Muscle of arm (tissue), 12 donors: ENCODE results near the gene NENF. TPM values are rescaled to one million over a fixed set of nuclear protein-coding genes. Genes with fewer than 3 reads are reported as not detected.
A peak's percentile ranks its signal among the peaks of the same experiment; 100 is the strongest.
"Not testable (repeated sequence)": the region's sequence is repeated elsewhere in the genome, so short reads cannot be mapped to it uniquely, and the experiment has no call there.

Experiments
- DNase-seq: peaks from one replicate; pipeline ENCODE4 v3.0.0-alpha.2; 2013
- polyA plus RNA-seq, 12 donors: library from polyadenylated mRNA; unstranded; fragments of 120-200 nt; gene quantifications; one replicate each; pipeline ENCODE4 v1.2.1, GENCODE V29; 2013; ENCODE audit not compliant: insufficient read length in 12 of 12

NENF gene
- polyA plus RNA-seq, 12 donors: 45.5 to 94.0 (median 76.7) TPM; not detected in 1

- no peak for DNase-seq
These were observed 22.7 kb downstream of the NENF start for GRCh38 chr1:212455401-212455800.

- peak; percentile 89 for DNase-seq
These were observed 23.2 kb downstream of the NENF start for GRCh38 chr1:212455803-212456528.

GRCh38 chr1:212457740-212458338 lies 25.1 kb downstream of the NENF start:
- DNase-seq: no peak

- no peak for DNase-seq
These were observed 26.1 kb downstream of the NENF start for GRCh38 chr1:212458817-212459216.

GRCh38 chr1:212459656-212460055 lies 26.9 kb downstream of the NENF start:
- no peak for DNase-seq

GRCh38 chr1:212460376-212460775 lies 27.7 kb downstream of the NENF start:
- no peak for DNase-seq

GRCh38 chr1:212461916-212462660 lies 29.4 kb downstream of the NENF start:
- no peak for DNase-seq

GRCh38 chr1:212463565-212464285 lies 31.0 kb downstream of the NENF start:
- no peak for DNase-seq

GRCh38 chr1:212465311-212465710 lies 32.6 kb downstream of the NENF start:
- DNase-seq: no peak

GRCh38 chr1:212466437-212466836 lies 33.7 kb downstream of the NENF start:
- DNase-seq: no peak

GRCh38 chr1:212466898-212467650 lies 34.4 kb downstream of the NENF start:
- DNase-seq: no peak

GRCh38 chr1:212467843-212468482 lies 35.2 kb downstream of the NENF start:
- DNase-seq: no peak

- peak; percentile 86 for DNase-seq
These were observed 37.3 kb downstream of the NENF start for GRCh38 chr1:212470059-212470458.

- DNase-seq: no peak
These were observed 38.6 kb downstream of the NENF start for GRCh38 chr1:212471286-212471685.

- DNase-seq: no peak
These were observed 39.4 kb downstream of the NENF start for GRCh38 chr1:212471891-212472675.

- no peak for DNase-seq
These were observed 41.0 kb downstream of the NENF start for GRCh38 chr1:212473729-212474128.

- no peak for DNase-seq
These were observed 42.4 kb downstream of the NENF start for GRCh38 chr1:212475151-212475550.

GRCh38 chr1:212475831-212476230 lies 43.1 kb downstream of the NENF start:
- not testable (repeated sequence) for DNase-seq

GRCh38 chr1:212477014-212477679 lies 44.4 kb downstream of the NENF start:
- DNase-seq: peak; percentile 83
